Transverse colon (tissue), 4 donors: ENCODE data around the gene COL20A1. TPM values are rescaled to one million over a fixed set of nuclear protein-coding genes. Genes with fewer than 3 reads are reported as not detected.

ENCODE experiments used
- DNase-seq: peaks from one replicate; pipeline ENCODE4 v3.0.0-alpha.2; 2019
- H3K27ac ChIP-seq, 4 donors: fragments of 200-600 bp; sonication (generic); 2 replicates each; pipeline ENCODE4 v1.5.1; 2016 to 2018; ENCODE audit warnings: inconsistent platforms in 4 of 4
- H3K27me3 ChIP-seq: fragments of 200-600 bp; sonication (generic); 2 replicates; pipeline ENCODE4 v1.5.1; 2017; ENCODE audit warnings: inconsistent platforms
- H3K36me3 ChIP-seq, 4 donors: fragments of 200-600 bp; sonication (generic); 2 replicates each; pipeline ENCODE4 v1.5.1; 2017 to 2019; ENCODE audit warnings: inconsistent platforms in 4 of 4
- H3K4me1 ChIP-seq, 4 donors: fragments of 200-600 bp; sonication (generic); 2 replicates each; pipeline ENCODE4 v1.5.1; 2017 to 2020; ENCODE audit warnings: inconsistent platforms in 4 of 4
- H3K4me3 ChIP-seq, 4 donors: fragments of 200-600 bp; sonication (generic); 1 replicate in 1 of 4; 2 replicates in 3 of 4; pipeline versions ENCODE4 v1.5.1 to v1.6.1; 2017 to 2019; ENCODE audit warnings: inconsistent platforms in 4 of 4
- H3K9me3 ChIP-seq, 2 donors: fragments of 200-600 bp; sonication (generic); 2 replicates each; pipeline ENCODE4 v1.5.1; 2017 to 2019; ENCODE audit warnings: inconsistent platforms in 2 of 2
- CTCF ChIP-seq, 5 experiments: fragments of 200-600 bp in 3 of 5; fragments of 450-650 bp in 2 of 5; sonication (generic) in 3 of 5; IDR thresholded peaks; 1 replicate in 2 of 5; 2 replicates in 3 of 5; pipeline ENCODE4 v1.5.1; 2016 to 2017; ENCODE audit warnings: antibody characterized with exemption in 5 of 5, inconsistent platforms in 3 of 5, mild to moderate bottlenecking in 2 of 5, moderate library complexity in 1 of 5
- EP300 ChIP-seq: sonication (generic); formaldehyde crosslinking; IDR thresholded peaks from one replicate; pipeline ENCODE4 v1.6.1; 2017; ENCODE audit warnings: antibody characterized with exemption, low read depth
- POLR2A ChIP-seq: fragments of 450-650 bp; IDR thresholded peaks from one replicate; pipeline ENCODE4 v1.6.1; 2016; ENCODE audit warnings: antibody characterized with exemption, mild to moderate bottlenecking, moderate library complexity
- POLR2AphosphoS5 ChIP-seq, 3 donors: sonication (generic); formaldehyde crosslinking; IDR thresholded peaks; one replicate each; pipeline ENCODE4 v1.6.1; 2016; ENCODE audit warnings: antibody characterized with exemption in 3 of 3
- WGBS, 2 donors: methylation state at CpG; one replicate each; pipeline ENCODE4 v1.1.5; 2018; ENCODE audit warnings: low coverage in 1 of 2; 5-methylcytosine and 5-hydroxymethylcytosine counted together
- in situ Hi-C, 4 donors: fragments of 200-750 bp; cut with MboI; loops; one replicate each; pipeline versions ENCODE4 v1.15.0 to v1.15.1; 2017; ENCODE audit warnings: low sequenced_read_pairs in 3 of 4, low pct_ligation_motif_present in 1 of 4, low pct_unique_long_range_greater_than_20kb in 1 of 4
- intact Hi-C: fragments of 100-400 bp; cut with DNase I; formaldehyde crosslinking; loops from one replicate; pipeline ENCODE4 v1.15.1; 2023; ENCODE audit warnings: low total_unique reads
- total RNA-seq, 4 donors: library from RNA; depleted of rRNA; stranded (reverse); fragments of >200 nt; gene quantifications; one replicate each; pipeline ENCODE4 v1.1.0, GENCODE V29; 2016

The COL20A1 gene
- total RNA-seq, 4 donors from 2014 or later: 43.8 TPM; not detected in 3

GRCh38 chr20:63293456-63293855, 470 bp downstream of the COL20A1 start:
- DNase-seq: no peak
- intact Hi-C loops (no loop called here), in situ Hi-C loops (no loop called here)
- 66% methylated on average over 11 of the region's 11 CpGs; no CpG with 5 or more reads in 1 of the 2 donors for WGBS, 2 donors
- no peak overlapping the region for H3K27ac ChIP-seq
- H3K36me3 ChIP-seq: peaks cover 0 to 3% (median 0%) of the 10 kb centered on the region in 4 donors
- no peaks in the 10 kb centered on the region for H3K9me3 ChIP-seq
- H3K4me1 ChIP-seq: peaks cover 0 to 5% (median 0%) of the 10 kb centered on the region in 4 donors
- H3K4me3 ChIP-seq: no peak overlapping the region
- no peak for TF ChIP-seq POLR2AphosphoS5 (IDR thresholded peaks at IDR 0.05)
- TF ChIP-seq POLR2A: no peak
- no peak for TF ChIP-seq EP300
- no peak for TF ChIP-seq CTCF (IDR thresholded peaks at IDR 0.05)
- peaks cover 56% of the 10 kb centered on the region for H3K27me3 ChIP-seq

- in situ Hi-C loops: no loop called here
- intact Hi-C loops: no loop called here
- WGBS, 2 donors: 50% methylated on average over 18 of the region's 22 CpGs; no CpG with 5 or more reads in 1 of the 2 donors
These were observed 1.0 kb downstream of the COL20A1 start for GRCh38 chr20:63293871-63294535.

GRCh38 chr20:63294536-63294900, 1.5 kb downstream of the COL20A1 start:
- in situ Hi-C loops: no loop called here
- H3K27me3 ChIP-seq: peaks cover 66% of the 10 kb centered on the region
- intact Hi-C loops: no loop called here

More at GRCh38 chr20:63293871-63294535, 1.0 kb downstream of the COL20A1 start:
- Histone ChIP-seq H3K9me3 (no peaks in the 10 kb centered on the region), H3K27me3 (peaks cover 61% of the 10 kb centered on the region), H3K36me3 (no peaks in the 10 kb centered on the region), H3K27ac (no peak overlapping the region), H3K4me1 (peaks cover 0 to 5% (median 0%) of the 10 kb centered on the region in 4 donors), H3K4me3 (no peak overlapping the region)
- TF ChIP-seq EP300 (no peak), POLR2A (no peak), CTCF (IDR thresholded peaks at IDR 0.05) (no peak), POLR2AphosphoS5 (IDR thresholded peaks at IDR 0.05) (no peak)
- DNase-seq: no peak

GRCh38 chr20:63295018-63295417, 2.0 kb downstream of the COL20A1 start:
- no peak for TF ChIP-seq CTCF (IDR thresholded peaks at IDR 0.05)
- no peak for TF ChIP-seq POLR2AphosphoS5 (IDR thresholded peaks at IDR 0.05)
- TF ChIP-seq EP300: no peak
- Histone ChIP-seq H3K9me3 (no peaks in the 10 kb centered on the region), H3K4me1 (peaks cover 0 to 5% (median 0%) of the 10 kb centered on the region in 4 donors), H3K27me3 (peaks cover 70% of the 10 kb centered on the region), H3K36me3 (no peaks in the 10 kb centered on the region), H3K27ac (no peak overlapping the region), H3K4me3 (no peak overlapping the region)
- WGBS, 2 donors: 29% methylated on average over 9 of the region's 19 CpGs; no CpG with 5 or more reads in 1 of the 2 donors
- in situ Hi-C loops (no loop called here), intact Hi-C loops (no loop called here)
- DNase-seq: no peak

More at GRCh38 chr20:63294536-63294900, 1.5 kb downstream of the COL20A1 start:
- H3K9me3 ChIP-seq: no peaks in the 10 kb centered on the region
- peaks cover 0 to 5% (median 0%) of the 10 kb centered on the region in 4 donors for H3K4me1 ChIP-seq
- H3K4me3 ChIP-seq: no peak overlapping the region
- no peaks in the 10 kb centered on the region for H3K36me3 ChIP-seq
- no peak overlapping the region for H3K27ac ChIP-seq
- no peak for TF ChIP-seq EP300
- TF ChIP-seq POLR2A: no peak
- no peak for TF ChIP-seq CTCF (IDR thresholded peaks at IDR 0.05)
- no peak for TF ChIP-seq POLR2AphosphoS5 (IDR thresholded peaks at IDR 0.05)
- 85% methylated on average over 5 of the region's 12 CpGs; no CpG with 5 or more reads in 1 of the 2 donors for WGBS, 2 donors
- no peak for DNase-seq
